Measurements from ENCODE around the gene TMEM200A. TPM values are rescaled to one million over a fixed set of nuclear protein-coding genes. Genes with fewer than 3 reads are reported as not detected.

Gene TMEM200A
- total RNA-seq (ENCODE audit: low replicate concordance): 18.4 and 19.2 TPM in 2 replicates
- long read RNA-seq, transcript TMEM200A-201 (3 exons, 3,512 nt): major isoform, 9 of 20 reads
- long read RNA-seq, partial matches to known transcripts: 6 of 20 reads
- long read RNA-seq, other reads (novel, unspliced or antisense): 4 of 20 reads

- peak within 1 kb of the TSS; percentile 90 for H3K4me3 Mint-ChIP-seq
- peaks cover 4% of the 10 kb centered on the region for H3K9me3 Mint-ChIP-seq
- peaks cover 58% of the 10 kb centered on the region for H3K27me3 Mint-ChIP-seq
- peaks cover 10% of the 10 kb centered on the region for H3K4me1 Mint-ChIP-seq (ENCODE audit: unreplicated experiment)
- H3K27ac Mint-ChIP-seq: peak within 1 kb of the TSS; percentile 65
- no peaks in the 10 kb centered on the region for H3K36me3 Mint-ChIP-seq
- peak; percentile 90 for DNase-seq (ENCODE audit: extremely low spot score, unreplicated experiment)
- TF ChIP-seq, protein P1, sequence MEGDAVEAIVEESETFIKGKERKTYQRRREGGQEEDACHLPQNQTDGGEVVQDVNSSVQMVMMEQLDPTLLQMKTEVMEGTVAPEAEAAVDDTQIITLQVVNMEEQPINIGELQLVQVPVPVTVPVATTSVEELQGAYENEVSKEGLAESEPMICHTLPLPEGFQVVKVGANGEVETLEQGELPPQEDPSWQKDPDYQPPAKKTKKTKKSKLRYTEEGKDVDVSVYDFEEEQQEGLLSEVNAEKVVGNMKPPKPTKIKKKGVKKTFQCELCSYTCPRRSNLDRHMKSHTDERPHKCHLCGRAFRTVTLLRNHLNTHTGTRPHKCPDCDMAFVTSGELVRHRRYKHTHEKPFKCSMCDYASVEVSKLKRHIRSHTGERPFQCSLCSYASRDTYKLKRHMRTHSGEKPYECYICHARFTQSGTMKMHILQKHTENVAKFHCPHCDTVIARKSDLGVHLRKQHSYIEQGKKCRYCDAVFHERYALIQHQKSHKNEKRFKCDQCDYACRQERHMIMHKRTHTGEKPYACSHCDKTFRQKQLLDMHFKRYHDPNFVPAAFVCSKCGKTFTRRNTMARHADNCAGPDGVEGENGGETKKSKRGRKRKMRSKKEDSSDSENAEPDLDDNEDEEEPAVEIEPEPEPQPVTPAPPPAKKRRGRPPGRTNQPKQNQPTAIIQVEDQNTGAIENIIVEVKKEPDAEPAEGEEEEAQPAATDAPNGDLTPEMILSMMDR (conservative IDR thresholded peaks at IDR 0.05): peak; percentile 92
Observed at GRCh38 chr6:130365166-130366106, at the start of gene TMEM200A. TMEM200A (plus strand) TSS chr6:130366017; CDS start chr6:130440423, 74,406 bp downstream.

GRCh38 chr6:130320908-130321307 is 44.9 kb upstream of the TMEM200A start:
- DNase-seq (ENCODE audit: extremely low spot score, unreplicated experiment): no peak
- Mint-ChIP-seq H3K27ac (no peak overlapping the region), H3K9me3 (no peaks in the 10 kb centered on the region), H3K4me3 (no peak overlapping the region), H3K36me3 (no peaks in the 10 kb centered on the region), H3K4me1 (ENCODE audit: unreplicated experiment) (no peaks in the 10 kb centered on the region), H3K27me3 (no peaks in the 10 kb centered on the region)
- TF ChIP-seq, protein P1 (conservative IDR thresholded peaks at IDR 0.05): no peak

- TF ChIP-seq, protein P1 (conservative IDR thresholded peaks at IDR 0.05): peak; percentile 97
- no peak for DNase-seq (ENCODE audit: extremely low spot score, unreplicated experiment)
- Mint-ChIP-seq H3K4me3 (no peak overlapping the region), H3K36me3 (no peaks in the 10 kb centered on the region), H3K9me3 (no peaks in the 10 kb centered on the region), H3K27ac (no peak overlapping the region), H3K4me1 (ENCODE audit: unreplicated experiment) (no peaks in the 10 kb centered on the region), H3K27me3 (no peaks in the 10 kb centered on the region)
Observed at GRCh38 chr6:130322673-130323268, 43.0 kb upstream of the TMEM200A start.

DNA sequence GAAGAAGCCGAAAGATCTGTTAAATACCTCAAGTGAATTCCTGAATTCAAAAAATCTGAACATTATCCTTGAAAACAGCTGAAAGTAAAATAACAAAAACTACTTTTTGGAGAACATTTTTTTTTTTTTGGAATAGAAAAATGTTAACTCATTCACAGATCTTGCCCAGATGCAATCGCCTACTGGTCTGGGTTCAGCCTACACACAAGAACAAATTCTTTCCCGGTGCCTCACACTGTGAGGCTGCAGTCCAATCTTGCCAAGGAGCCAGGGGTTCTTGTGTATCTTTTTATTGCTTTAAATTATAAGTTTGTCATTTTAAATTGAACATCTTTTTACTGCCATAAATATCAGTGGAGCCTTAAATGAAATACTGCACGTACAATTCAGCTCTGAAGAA is 41.2 kb upstream of the TMEM200A start:
- no peaks in the 10 kb centered on the region for H3K4me1 Mint-ChIP-seq (ENCODE audit: unreplicated experiment)
- no peak overlapping the region for H3K27ac Mint-ChIP-seq
- H3K27me3 Mint-ChIP-seq: no peaks in the 10 kb centered on the region
- no peaks in the 10 kb centered on the region for H3K9me3 Mint-ChIP-seq
- no peak for DNase-seq (ENCODE audit: extremely low spot score, unreplicated experiment)
- TF ChIP-seq, protein P1 (conservative IDR thresholded peaks at IDR 0.05): no peak
- no peak overlapping the region for H3K4me3 Mint-ChIP-seq
- H3K36me3 Mint-ChIP-seq: no peaks in the 10 kb centered on the region

- H3K27me3 Mint-ChIP-seq: no peaks in the 10 kb centered on the region
- no peak overlapping the region for H3K4me3 Mint-ChIP-seq
- TF ChIP-seq, protein P1 (conservative IDR thresholded peaks at IDR 0.05): no peak
- no peak overlapping the region for H3K27ac Mint-ChIP-seq
- DNase-seq (ENCODE audit: extremely low spot score, unreplicated experiment): no peak
- no peaks in the 10 kb centered on the region for H3K9me3 Mint-ChIP-seq
- no peaks in the 10 kb centered on the region for H3K36me3 Mint-ChIP-seq
- H3K4me1 Mint-ChIP-seq (ENCODE audit: unreplicated experiment): no peaks in the 10 kb centered on the region
Observed at GRCh38 chr6:130326496-130326895, 39.3 kb upstream of the TMEM200A start.
